ENCODE results near the gene KMT2C. TPM values are rescaled to one million over a fixed set of nuclear protein-coding genes. Genes with fewer than 3 reads are reported as not detected.

The KMT2C gene
- total and polyA plus RNA-seq, 2 of the 8 experiments (the other 6 are each of a cell fraction or from before 2014, with no cell fraction given), result 9.1 to 40.8 TPM

- 93% methylated on average over 2 of the region's 2 CpGs; no CpG with 5 or more reads in 1 of the 2 experiments for WGBS, 2 experiments (ENCODE audit: extremely low coverage in 1 of 2, insufficient coverage in 1 of 2, insufficient read length in 1 of 2, insufficient replicate concordance in 2 of 2, low coverage in 1 of 2, low lambda C conversion rate in 2 of 2, missing lambda C conversion rate in 1 of 2)
- Histone ChIP-seq H2BK12ac (ENCODE audit: low read depth, low read length) (no peak overlapping the region), H3K4me2 (ENCODE audit: insufficient read depth in 1 of 2, low read depth in 2 of 2, low read length in 2 of 2) (no peak overlapping the region), H4K5ac (ENCODE audit: insufficient read length, low read depth, low read length) (no peak overlapping the region), H3K4me3 (ENCODE audit: extremely low read depth in 1 of 4, insufficient read depth in 2 of 4, low read depth in 3 of 4, low read length in 4 of 4) (no peak overlapping the region), H3K27me3 (replicated peaks in 1 of 4; ENCODE audit: control insufficient read depth in 3 of 4, extremely low read depth in 1 of 4, insufficient read depth in 3 of 4, low read length in 3 of 4) (no peaks in the 10 kb centered on the region), H4K20me1 (replicated peaks in 1 of 2; ENCODE audit: control insufficient read depth in 1 of 2, insufficient read depth in 2 of 2, low read length in 2 of 2) (peaks cover 0 to 1% of the 10 kb centered on the region in 2 experiments), H3K79me1 (ENCODE audit: low read depth, low read length) (no peaks in the 10 kb centered on the region; the same call in 1 of the 2 replicates), H3K56ac (replicated peaks; ENCODE audit: insufficient read length, low read depth, low read length) (no peak overlapping the region), H2BK120ac (replicated peaks; ENCODE audit: low read depth, low read length) (no peak overlapping the region), H3K36me3 (ENCODE audit: control insufficient read depth in 2 of 4, insufficient read depth in 4 of 4, low read length in 3 of 4) (peaks cover 0 to 15% (median 4%) of the 10 kb centered on the region in 4 experiments; a peak in 3 of 8 replicates), H2BK15ac (ENCODE audit: low read length) (no peak overlapping the region), H2AK5ac (ENCODE audit: low read depth, low read length) (no peak overlapping the region), H3K23me2 (ENCODE audit: low read depth, low read length) (no peaks in the 10 kb centered on the region; the same call in 1 of the 2 replicates), H3K9me3 (ENCODE audit: insufficient read depth in 2 of 2, low read depth in 1 of 2, low read length in 1 of 2) (no peaks in the 10 kb centered on the region), H3K23ac (ENCODE audit: insufficient read length) (no peak overlapping the region), H3K27ac (ENCODE audit: low read depth, low read length) (no peak overlapping the region), H4K91ac (replicated peaks; ENCODE audit: insufficient read length, low read length) (no peak overlapping the region), H3K4ac (replicated peaks; ENCODE audit: insufficient read length, low read depth, low read length) (no peak overlapping the region), H3K4me1 (replicated peaks in 1 of 4; ENCODE audit: control insufficient read depth in 3 of 4, insufficient read depth in 4 of 4, low read length in 3 of 4) (no peaks in the 10 kb centered on the region), H2BK5ac (ENCODE audit: low read depth, low read length) (no peak overlapping the region), H2AFZ (ENCODE audit: low read length) (no peak overlapping the region), H3K79me2 (ENCODE audit: control insufficient read depth in 1 of 2, insufficient read depth in 2 of 2, low read length in 2 of 2) (peaks cover 0 to 23% of the 10 kb centered on the region in 2 experiments; a peak in 2 of 4 replicates), H4K8ac (ENCODE audit: extremely low read depth, insufficient read depth, low read length) (no peak overlapping the region), H3K18ac (ENCODE audit: extremely low read depth, low read length) (no peak overlapping the region), H3K14ac (ENCODE audit: insufficient read length) (no peak overlapping the region), H2BK20ac (ENCODE audit: low read length) (no peak overlapping the region), H3K9ac (replicated peaks in 1 of 4; ENCODE audit: extremely low read depth in 1 of 4, low read depth in 3 of 4, low read length in 3 of 4) (no peak overlapping the region)
- POLR2A ChIA-PET (ENCODE audit: partially characterized antibody), result no interaction called here
- no peak for TF ChIP-seq SIX5 (IDR thresholded peaks at IDR 0.05; ENCODE audit: low read depth, low read length)
- TF ChIP-seq RFX5 (IDR thresholded peaks at IDR 0.05; ENCODE audit: borderline replicate concordance, low read depth, low read length), result no peak
- no peak for TF ChIP-seq CHD1 (IDR thresholded peaks at IDR 0.05; ENCODE audit: low read depth, low read length)
- no peak for TF ChIP-seq NANOG (IDR thresholded peaks at IDR 0.05; ENCODE audit: insufficient read depth, low read depth, low read length, poor library complexity, severe bottlenecking)
- TF ChIP-seq POLR2A (IDR thresholded peaks at IDR 0.05; ENCODE audit: control extremely low read depth in 1 of 2, low read depth in 2 of 2, low read length in 2 of 2), result no peak
- TF ChIP-seq GABPA (IDR thresholded peaks at IDR 0.05; ENCODE audit: borderline replicate concordance, insufficient read depth, low read length), result no peak
- no peak for TF ChIP-seq TCF12 (IDR thresholded peaks at IDR 0.05; ENCODE audit: low read depth, low read length)
- DNase-seq (ENCODE audit: low read depth in 1 of 2, low spot score in 2 of 2) (no peak), FAIRE-seq (no peak)
- CTCF ChIA-PET (ENCODE audit: partially characterized antibody), result interaction anchor here (0.5 to 1.6 kb wide), 3 partner anchors 11 to 376 kb away, joined by 4 to 8 read pairs (median 8); no protein-coding TSS in a partner anchor
These were observed 105.0 kb downstream of the KMT2C start for GRCh38 chr7:152330827-152331226.

Data from H1 (cell line).